Measurements from ENCODE around the gene CFAP20. TPM values are rescaled to one million over a fixed set of nuclear protein-coding genes. Genes with fewer than 3 reads are reported as not detected.
A peak's percentile ranks its signal among the peaks of the same experiment; 100 is the strongest.

The CFAP20 gene
- total RNA-seq = 30.3 and 31.4 TPM in 2 replicates

GRCh38 chr16:58129097-58129936, at the start of gene CFAP20:
TSS of gene CFAP20 (minus strand) at chr16:58129381. CDS start at chr16:58129115, 266 bp downstream.
- H3K36me3 ChIP-seq (ENCODE audit: control insufficient read depth, insufficient read depth, low read length) = no peaks in the 10 kb centered on the region
- no peaks in the 10 kb centered on the region for H3K27me3 ChIP-seq (ENCODE audit: control insufficient read depth, insufficient read depth, low read length)
- TF ChIP-seq CTCF (IDR thresholded peaks at IDR 0.05; ENCODE audit: insufficient read depth, low read length, severe bottlenecking) = no peak
- H3K4me3 ChIP-seq (ENCODE audit: low read depth, low read length) = peak within 1 kb of the TSS; percentile 97
- peak; percentile 99 for DNase-seq (ENCODE audit: low read depth)
- no peak for FAIRE-seq

GRCh38 chr16:58177353-58177710, 48.2 kb upstream of the CFAP20 start:
- Histone ChIP-seq H3K4me3 (ENCODE audit: low read depth, low read length) (no peak overlapping the region), H3K27me3 (ENCODE audit: control insufficient read depth, insufficient read depth, low read length) (no peaks in the 10 kb centered on the region), H3K36me3 (ENCODE audit: control insufficient read depth, insufficient read depth, low read length) (peaks cover 9% of the 10 kb centered on the region)
- no peak for TF ChIP-seq CTCF (IDR thresholded peaks at IDR 0.05; ENCODE audit: insufficient read depth, low read length, severe bottlenecking)
- FAIRE-seq = no peak
- no peak for DNase-seq (ENCODE audit: low read depth)

- Histone ChIP-seq H3K4me3 (ENCODE audit: low read depth, low read length) (no peak overlapping the region), H3K36me3 (ENCODE audit: control insufficient read depth, insufficient read depth, low read length) (peaks cover 9% of the 10 kb centered on the region), H3K27me3 (ENCODE audit: control insufficient read depth, insufficient read depth, low read length) (no peaks in the 10 kb centered on the region)
- peak; percentile 83 for FAIRE-seq
- no peak for DNase-seq (ENCODE audit: low read depth)
- TF ChIP-seq CTCF (IDR thresholded peaks at IDR 0.05; ENCODE audit: insufficient read depth, low read length, severe bottlenecking) = no peak
Observed at GRCh38 chr16:58176608-58177352, 47.6 kb upstream of the CFAP20 start.

- FAIRE-seq (no peak), DNase-seq (ENCODE audit: low read depth) (no peak)
- TF ChIP-seq CTCF (IDR thresholded peaks at IDR 0.05; ENCODE audit: insufficient read depth, low read length, severe bottlenecking) = no peak
- Histone ChIP-seq H3K36me3 (ENCODE audit: control insufficient read depth, insufficient read depth, low read length) (peaks cover 18% of the 10 kb centered on the region), H3K4me3 (ENCODE audit: low read depth, low read length) (no peak overlapping the region), H3K27me3 (ENCODE audit: control insufficient read depth, insufficient read depth, low read length) (no peaks in the 10 kb centered on the region)
Observed at GRCh38 chr16:58170223-58170622, 41.0 kb upstream of the CFAP20 start.

GRCh38 chr16:58160855-58161254, 31.7 kb upstream of the CFAP20 start:
- FAIRE-seq (no peak), DNase-seq (ENCODE audit: low read depth) (no peak)
- no peak for TF ChIP-seq CTCF (IDR thresholded peaks at IDR 0.05; ENCODE audit: insufficient read depth, low read length, severe bottlenecking)
- peaks cover 15% of the 10 kb centered on the region for H3K36me3 ChIP-seq (ENCODE audit: control insufficient read depth, insufficient read depth, low read length)
- H3K4me3 ChIP-seq (ENCODE audit: low read depth, low read length) = no peak overlapping the region
- H3K27me3 ChIP-seq (ENCODE audit: control insufficient read depth, insufficient read depth, low read length) = no peaks in the 10 kb centered on the region

Data from bronchial epithelial cell (primary cell).